ENCODE results near the gene SLC24A3.

GRCh38 chr20:19341348-19342053 lies 129.1 kb downstream of the SLC24A3 start:
- TF ChIP-seq, protein P1, sequence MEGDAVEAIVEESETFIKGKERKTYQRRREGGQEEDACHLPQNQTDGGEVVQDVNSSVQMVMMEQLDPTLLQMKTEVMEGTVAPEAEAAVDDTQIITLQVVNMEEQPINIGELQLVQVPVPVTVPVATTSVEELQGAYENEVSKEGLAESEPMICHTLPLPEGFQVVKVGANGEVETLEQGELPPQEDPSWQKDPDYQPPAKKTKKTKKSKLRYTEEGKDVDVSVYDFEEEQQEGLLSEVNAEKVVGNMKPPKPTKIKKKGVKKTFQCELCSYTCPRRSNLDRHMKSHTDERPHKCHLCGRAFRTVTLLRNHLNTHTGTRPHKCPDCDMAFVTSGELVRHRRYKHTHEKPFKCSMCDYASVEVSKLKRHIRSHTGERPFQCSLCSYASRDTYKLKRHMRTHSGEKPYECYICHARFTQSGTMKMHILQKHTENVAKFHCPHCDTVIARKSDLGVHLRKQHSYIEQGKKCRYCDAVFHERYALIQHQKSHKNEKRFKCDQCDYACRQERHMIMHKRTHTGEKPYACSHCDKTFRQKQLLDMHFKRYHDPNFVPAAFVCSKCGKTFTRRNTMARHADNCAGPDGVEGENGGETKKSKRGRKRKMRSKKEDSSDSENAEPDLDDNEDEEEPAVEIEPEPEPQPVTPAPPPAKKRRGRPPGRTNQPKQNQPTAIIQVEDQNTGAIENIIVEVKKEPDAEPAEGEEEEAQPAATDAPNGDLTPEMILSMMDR (conservative IDR thresholded peaks at IDR 0.05), result no peak
- TF ChIP-seq EZH2 (IDR thresholded peaks at IDR 0.05; ENCODE audit: low read depth), result no peak

Data from PC-9 (cell line).